GM12892 (cell line): ENCODE measurements around the gene USP37.

Source experiments
- POLR2A ChIP-seq: IDR thresholded peaks from 2 replicates; pipeline ENCODE4 v1.6.1; 2011; ENCODE audit warnings: low read depth, low read length, control low read depth
- POLR2AphosphoS5 ChIP-seq: IDR thresholded peaks from 2 replicates; pipeline ENCODE4 v1.6.1; 2011; ENCODE audit warnings: low read depth, low read length, control low read depth
- TAF1 ChIP-seq: IDR thresholded peaks from 2 replicates; pipeline ENCODE4 v1.6.1; 2011; ENCODE audit warnings: low read depth, mild to moderate bottlenecking, control low read depth, low read length, borderline replicate concordance

DNA sequence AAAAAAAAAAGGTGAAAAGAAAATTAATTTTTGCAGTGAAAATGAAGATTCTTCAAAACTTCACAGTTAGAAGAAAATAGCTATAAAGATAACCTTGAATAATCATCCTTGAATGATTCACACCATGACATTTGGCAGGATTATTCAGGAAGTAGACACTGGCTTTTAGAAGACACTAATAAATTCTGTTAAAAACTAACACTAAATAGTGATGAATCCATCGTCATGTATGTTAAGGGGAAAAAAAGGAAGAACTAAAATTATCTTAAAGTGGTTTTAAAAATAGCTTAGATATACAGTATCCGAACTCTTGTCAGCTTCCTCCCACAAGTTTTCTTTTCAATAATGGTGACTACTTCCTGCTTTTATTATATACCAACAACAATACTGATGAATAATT lies 10.2 kb downstream of the USP37 start:
- no peak for TF ChIP-seq POLR2A
- no peak for TF ChIP-seq POLR2AphosphoS5
- no peak for TF ChIP-seq TAF1
